CD14-positive monocyte (primary cell): Measurements from ENCODE around the gene STIL. TPM values are rescaled to one million over a fixed set of nuclear protein-coding genes. Genes with fewer than 3 reads are reported as not detected.

Experiments used
- DNase-seq, 3 donors: peaks; one replicate each; pipeline ENCODE4 v3.0.0-alpha.2; 2011 to 2022
- H2AFZ ChIP-seq: 2 replicates; pipeline ENCODE4 v1.6.0; 2012; ENCODE audit warnings: mild to moderate bottlenecking, low read depth, low read length, inconsistent platforms; ENCODE audit not compliant: insufficient read depth, poor library complexity, severe bottlenecking
- H3K27ac ChIP-seq, 2 donors: 1 replicate in 1 of 2; 2 replicates in 1 of 2; pipeline ENCODE4 v1.5.1; 2012 to 2013; ENCODE audit warnings: low read length in 2 of 2, control low read depth in 1 of 2, inconsistent platforms in 1 of 2, low read depth in 1 of 2, mild to moderate bottlenecking in 1 of 2
- H3K27me3 ChIP-seq, 2 donors: one replicate each; pipeline versions ENCODE4 v1.6.0 to v1.6.1; 2011 to 2013; ENCODE audit warnings: low read length in 2 of 2; ENCODE audit not compliant: control insufficient read depth in 2 of 2, insufficient read depth in 2 of 2
- H3K36me3 ChIP-seq, 2 donors: replicated peaks in 1 of 2; 1 replicate in 1 of 2; 2 replicates in 1 of 2; pipeline versions ENCODE4 v1.5.1 to v1.6.1; 2012 to 2013; ENCODE audit warnings: low read length in 2 of 2, control low read depth in 1 of 2, inconsistent platforms in 1 of 2, mild to moderate bottlenecking in 1 of 2; ENCODE audit not compliant: insufficient read depth in 2 of 2, control insufficient read depth in 1 of 2
- H3K4me1 ChIP-seq, 2 donors: 1 replicate in 1 of 2; 2 replicates in 1 of 2; pipeline versions ENCODE4 v1.5.1 to v1.6.1; 2012 to 2013; ENCODE audit warnings: low read length in 2 of 2, control low read depth in 1 of 2, inconsistent platforms in 1 of 2, mild to moderate bottlenecking in 1 of 2, moderate library complexity in 1 of 2; ENCODE audit not compliant: insufficient read depth in 2 of 2, control insufficient read depth in 1 of 2
- H3K4me2 ChIP-seq: replicated peaks from 2 replicates; pipeline ENCODE3; 2012; ENCODE audit warnings: low read length, moderate library complexity, mild to moderate bottlenecking; ENCODE audit not compliant: poor library complexity, severe bottlenecking; ENCODE audit errors: extremely low read depth
- H3K4me3 ChIP-seq, 3 experiments: fragments of 200-600 bp in 1 of 3; sonication (generic) in 1 of 3; replicated peaks in 1 of 3; 1 replicate in 2 of 3; 2 replicates in 1 of 3; pipeline ENCODE4 v1.5.1; 2011 to 2013; ENCODE audit warnings: low read length in 3 of 3, mild to moderate bottlenecking in 3 of 3, control low read depth in 2 of 3, low read depth in 2 of 3, inconsistent platforms in 1 of 3, moderate library complexity in 1 of 3
- H3K79me2 ChIP-seq: 2 replicates; pipeline ENCODE4 v1.6.0; 2012; ENCODE audit warnings: mild to moderate bottlenecking, control low read depth, inconsistent platforms, low read length, moderate library complexity; ENCODE audit not compliant: insufficient read depth
- H3K9ac ChIP-seq: 2 replicates; pipeline ENCODE4 v1.6.0; 2017; ENCODE audit warnings: low read length, mild to moderate bottlenecking; ENCODE audit not compliant: insufficient read depth, poor library complexity, severe bottlenecking
- H3K9me3 ChIP-seq, 2 donors: replicated peaks in 1 of 2; 1 replicate in 1 of 2; 2 replicates in 1 of 2; pipeline versions ENCODE4 v1.5.1 to v1.6.1; 2012 to 2013; ENCODE audit warnings: low read length in 2 of 2, control low read depth in 1 of 2; ENCODE audit not compliant: control insufficient read depth in 1 of 2, insufficient read depth in 1 of 2
- H4K20me1 ChIP-seq: 2 replicates; pipeline ENCODE4 v1.6.0; 2012; ENCODE audit warnings: mild to moderate bottlenecking, low read length, control low read depth, moderate library complexity; ENCODE audit not compliant: insufficient read depth
- H3K27ac Mint-ChIP-seq, 7 donors: one replicate each; pipeline ENCODE4 v1.8.0; 2020; ENCODE audit warnings: mild to moderate bottlenecking in 7 of 7, mixed read lengths in 7 of 7, moderate library complexity in 6 of 7, inconsistent platforms in 2 of 7
- H3K27me3 Mint-ChIP-seq, 3 donors: one replicate each; pipeline ENCODE4 v1.8.0; 2021 to 2022; ENCODE audit warnings: low read depth in 3 of 3, mild to moderate bottlenecking in 3 of 3, mixed read lengths in 3 of 3, moderate library complexity in 3 of 3, inconsistent platforms in 1 of 3
- H3K36me3 Mint-ChIP-seq, 2 donors: one replicate each; pipeline ENCODE4 v1.8.0; 2020; ENCODE audit warnings: mixed read lengths in 2 of 2, inconsistent platforms in 1 of 2, mild to moderate bottlenecking in 1 of 2
- H3K4me1 Mint-ChIP-seq: one replicate; pipeline ENCODE4 v1.8.0; 2020; ENCODE audit warnings: mild to moderate bottlenecking, mixed read lengths
- H3K4me3 Mint-ChIP-seq, 2 donors: one replicate each; pipeline ENCODE4 v1.8.0; 2020; ENCODE audit warnings: mild to moderate bottlenecking in 2 of 2, mixed read lengths in 2 of 2, moderate library complexity in 1 of 2
- H3K9me3 Mint-ChIP-seq, 7 donors: one replicate each; pipeline ENCODE4 v1.8.0; 2020 to 2022; ENCODE audit warnings: mixed read lengths in 7 of 7, mild to moderate bottlenecking in 6 of 7, moderate library complexity in 6 of 7, inconsistent platforms in 2 of 7
- WGBS: methylation state at CpG from one replicate; pipeline ENCODE4 v1.1.5; 2013; ENCODE audit warnings: missing lambda C conversion rate; ENCODE audit not compliant: insufficient coverage; 5-methylcytosine and 5-hydroxymethylcytosine counted together
- intact Hi-C, 2 donors: fragments of 100-400 bp; cut with micrococcal nuclease; formaldehyde crosslinking; loops; one replicate each; pipeline versions ENCODE4 v1.15.0 to v1.15.1; 2023
- polyA plus RNA-seq, 3 donors: library from polyadenylated mRNA; depleted of rRNA in 1 of 3; unstranded in 2 of 3; stranded (reverse) in 1 of 3; fragments of 300-500 nt in 2 of 3; fragments of >200 nt in 1 of 3; fragmentation: Illumina TruSeq in 2 of 3; gene quantifications; 1 replicate in 2 of 3; 2 replicates in 1 of 3; pipeline ENCODE4 v1.2.3, GENCODE V29; 2012 to 2021
- TF ChIP-seq, protein P1 (sequence below): fragments of 200-600 bp; IDR thresholded peaks from one replicate; pipeline ENCODE4 v1.8.0; 2022; ENCODE audit warnings: antibody characterized with exemption, mild to moderate bottlenecking

STIL gene
- polyA plus RNA-seq, 3 donors: 0.16 to 0.31 (median 0.27) TPM

DNA sequence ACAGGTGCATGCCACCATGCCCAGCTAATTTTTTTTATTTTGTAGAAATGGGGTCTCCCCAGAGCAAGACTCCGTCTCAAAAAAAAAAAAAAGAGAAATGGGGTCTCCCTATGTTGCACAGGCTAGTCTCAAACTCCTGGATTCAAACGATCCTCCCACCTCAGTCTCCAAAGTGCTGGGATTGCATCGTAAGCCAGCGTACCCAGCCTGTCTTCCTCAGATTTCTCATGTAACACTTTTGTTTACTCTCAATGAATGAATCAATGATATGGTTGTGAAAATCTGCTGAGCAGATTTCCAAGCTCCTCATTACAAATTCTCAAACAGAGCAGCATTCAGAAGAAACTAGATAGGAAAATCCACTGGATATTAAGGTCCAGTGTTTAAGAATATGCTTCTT is 26.3 kb upstream of the STIL start:
- Histone ChIP-seq H3K4me2 (no peak overlapping the region), H3K4me1 (peaks cover 3 to 7% of the 10 kb centered on the region in 2 donors), H3K27ac (no peak overlapping the region), H3K9ac (no peak overlapping the region), H3K79me2 (peaks cover 83% of the 10 kb centered on the region), H3K9me3 (no peaks in the 10 kb centered on the region), H2AFZ (no peak overlapping the region), H3K4me3 (no peak overlapping the region), H3K36me3 (peaks cover 3 to 11% of the 10 kb centered on the region in 2 donors), H4K20me1 (peaks cover 9% of the 10 kb centered on the region), H3K27me3 (no peaks in the 10 kb centered on the region)
- no peak overlapping the region for H3K4me3 Mint-ChIP-seq
- H3K27me3 Mint-ChIP-seq: no peaks in the 10 kb centered on the region
- 63% methylated on average over 2 of the region's 4 CpGs for WGBS
- intact Hi-C loops: no loop called here
- H3K9me3 Mint-ChIP-seq: no peaks in the 10 kb centered on the region
- no peak for DNase-seq
- TF ChIP-seq, protein P1, sequence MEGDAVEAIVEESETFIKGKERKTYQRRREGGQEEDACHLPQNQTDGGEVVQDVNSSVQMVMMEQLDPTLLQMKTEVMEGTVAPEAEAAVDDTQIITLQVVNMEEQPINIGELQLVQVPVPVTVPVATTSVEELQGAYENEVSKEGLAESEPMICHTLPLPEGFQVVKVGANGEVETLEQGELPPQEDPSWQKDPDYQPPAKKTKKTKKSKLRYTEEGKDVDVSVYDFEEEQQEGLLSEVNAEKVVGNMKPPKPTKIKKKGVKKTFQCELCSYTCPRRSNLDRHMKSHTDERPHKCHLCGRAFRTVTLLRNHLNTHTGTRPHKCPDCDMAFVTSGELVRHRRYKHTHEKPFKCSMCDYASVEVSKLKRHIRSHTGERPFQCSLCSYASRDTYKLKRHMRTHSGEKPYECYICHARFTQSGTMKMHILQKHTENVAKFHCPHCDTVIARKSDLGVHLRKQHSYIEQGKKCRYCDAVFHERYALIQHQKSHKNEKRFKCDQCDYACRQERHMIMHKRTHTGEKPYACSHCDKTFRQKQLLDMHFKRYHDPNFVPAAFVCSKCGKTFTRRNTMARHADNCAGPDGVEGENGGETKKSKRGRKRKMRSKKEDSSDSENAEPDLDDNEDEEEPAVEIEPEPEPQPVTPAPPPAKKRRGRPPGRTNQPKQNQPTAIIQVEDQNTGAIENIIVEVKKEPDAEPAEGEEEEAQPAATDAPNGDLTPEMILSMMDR: no peak
- no peak overlapping the region for H3K27ac Mint-ChIP-seq
- peaks cover 5% of the 10 kb centered on the region for H3K4me1 Mint-ChIP-seq
- H3K36me3 Mint-ChIP-seq: peaks cover 13 to 23% of the 10 kb centered on the region in 2 donors

DNA sequence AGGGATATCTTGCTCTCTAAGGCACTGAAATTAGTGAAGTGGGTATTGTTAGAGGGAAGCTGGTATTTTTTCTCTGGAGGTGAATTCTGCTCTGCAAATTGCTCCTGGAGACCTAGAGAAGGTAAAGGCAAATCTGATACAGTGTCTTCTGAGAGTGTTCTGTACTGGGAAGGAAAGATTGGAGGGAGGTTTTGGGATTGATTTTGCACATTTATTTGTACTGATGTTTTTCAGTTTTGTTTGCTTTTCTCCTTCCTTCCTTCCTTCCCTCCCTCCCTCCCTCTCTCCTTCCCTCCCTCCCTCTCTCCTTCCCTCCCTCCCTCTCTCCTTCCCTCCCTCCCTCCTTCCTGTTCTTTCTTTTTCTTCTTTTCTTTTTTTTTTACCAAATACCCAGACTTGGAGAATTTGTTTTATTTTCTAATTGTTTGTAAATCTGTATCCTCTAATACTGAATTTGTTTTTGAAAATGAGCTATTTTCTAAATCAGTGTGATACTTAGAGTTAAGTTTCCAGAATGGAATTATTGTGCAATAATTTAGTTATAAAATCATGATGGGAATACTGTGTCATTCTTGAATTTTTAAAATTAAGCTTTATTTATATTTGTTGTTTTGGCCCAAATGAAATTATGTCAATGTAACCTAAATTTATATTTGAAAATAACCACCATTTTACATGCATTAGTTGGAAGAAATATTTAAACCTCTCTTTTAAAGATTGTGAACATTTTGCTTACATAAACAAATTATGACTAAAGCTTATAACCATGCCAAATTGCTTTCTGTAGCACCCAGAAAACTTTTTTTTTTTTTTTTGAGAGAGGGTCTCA is 24.5 kb upstream of the STIL start:
- Mint-ChIP-seq H3K9me3 (no peaks in the 10 kb centered on the region), H3K27ac (no peak overlapping the region), H3K27me3 (no peaks in the 10 kb centered on the region), H3K4me3 (no peak overlapping the region), H3K36me3 (peaks cover 5 to 15% of the 10 kb centered on the region in 2 donors), H3K4me1 (peaks cover 12% of the 10 kb centered on the region)
- no peak overlapping the region for H3K9ac ChIP-seq
- peaks cover 10 to 15% of the 10 kb centered on the region in 2 donors for H3K4me1 ChIP-seq
- peaks cover 9% of the 10 kb centered on the region for H4K20me1 ChIP-seq
- no peak for DNase-seq
- no peaks in the 10 kb centered on the region for H3K27me3 ChIP-seq
- H3K79me2 ChIP-seq: peaks cover 82% of the 10 kb centered on the region
- intact Hi-C loops: loop anchor here in 1 of 2 donors (5.0 kb wide), 1 partner anchor 99 kb away; the partner anchor contains the start of gene FOXD2
- no peaks in the 10 kb centered on the region for H3K9me3 ChIP-seq
- TF ChIP-seq, protein P1: no peak
- H3K4me2 ChIP-seq: no peak overlapping the region
- no peak overlapping the region for H3K4me3 ChIP-seq
- no peak overlapping the region for H2AFZ ChIP-seq
- H3K27ac ChIP-seq: peak overlapping the region in 1 of 2 donors; percentile 45
- H3K36me3 ChIP-seq: peaks cover 3 to 4% of the 10 kb centered on the region in 2 donors
